T-helper 2 cell treated with Interferon-gamma antibody and Interleukin-4, amounts not matched to agents 5 μg/mL and 100 μg/mL, for 36 hours (primary cell): ENCODE measurements around the gene DAO.

ENCODE experiments used
- DNase-seq: peaks from one replicate; pipeline ENCODE4 v3.0.0; 2021; ENCODE audit warnings: low spot score
- H3K27ac Mint-ChIP-seq: one replicate; pipeline ENCODE4 v1.8.0; 2021; ENCODE audit warnings: mild to moderate bottlenecking, mixed read lengths
- H3K27me3 Mint-ChIP-seq: one replicate; pipeline ENCODE4 v1.8.0; 2021; ENCODE audit warnings: low read depth, mixed read lengths
- H3K36me3 Mint-ChIP-seq: one replicate; pipeline ENCODE4 v1.8.0; 2021; ENCODE audit warnings: low read depth, mixed read lengths
- H3K4me1 Mint-ChIP-seq: one replicate; pipeline ENCODE4 v1.8.0; 2021; ENCODE audit warnings: low read depth, mixed read lengths
- H3K4me3 Mint-ChIP-seq: one replicate; pipeline ENCODE4 v1.8.0; 2022; ENCODE audit warnings: mild to moderate bottlenecking, moderate library complexity, mixed read lengths
- H3K9me3 Mint-ChIP-seq: one replicate; pipeline ENCODE4 v1.8.0; 2021; ENCODE audit warnings: mixed read lengths

Gene DAO

GRCh38 chr12:108935159-108935763, 55.4 kb downstream of the DAO start:
- DNase-seq = no peak
- no peak overlapping the region for H3K27ac Mint-ChIP-seq
- peaks cover 2% of the 10 kb centered on the region for H3K27me3 Mint-ChIP-seq
- H3K4me1 Mint-ChIP-seq = no peaks in the 10 kb centered on the region
- H3K36me3 Mint-ChIP-seq = no peaks in the 10 kb centered on the region
- H3K4me3 Mint-ChIP-seq = no peak overlapping the region
- no peaks in the 10 kb centered on the region for H3K9me3 Mint-ChIP-seq

DNA sequence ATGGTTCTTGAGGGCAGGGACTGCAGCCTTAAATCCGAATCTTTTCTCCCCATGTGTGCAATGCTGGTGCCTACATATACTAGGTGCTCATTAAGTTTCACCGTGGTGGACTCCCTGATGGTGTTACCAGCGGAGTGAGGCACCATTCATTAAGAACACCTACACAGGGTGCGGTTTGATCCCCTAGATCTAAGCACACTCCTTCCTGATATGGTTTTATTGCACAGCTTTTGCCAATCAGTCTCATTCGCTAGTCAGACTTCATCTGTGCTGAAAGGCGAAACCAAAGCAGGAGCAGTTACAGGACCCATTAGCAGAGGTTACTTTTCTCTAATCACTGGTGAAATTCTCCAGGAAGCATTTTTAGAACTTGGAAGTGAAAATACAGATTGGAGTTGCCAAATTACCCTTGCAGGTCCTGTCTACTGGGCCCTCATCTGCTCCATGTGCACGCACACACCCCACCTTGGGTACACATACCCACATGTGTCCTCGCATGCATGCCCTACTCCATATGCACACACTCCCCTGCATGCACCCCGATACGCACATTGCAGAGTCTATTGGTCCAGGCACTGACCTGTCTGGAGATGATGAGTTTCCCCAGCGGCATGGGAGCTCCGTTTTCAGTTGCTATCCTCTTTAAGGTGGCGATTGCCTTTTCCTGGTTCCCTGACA, 58.5 kb downstream of the DAO start:
- Mint-ChIP-seq H3K9me3 (no peaks in the 10 kb centered on the region), H3K27me3 (peaks cover 2% of the 10 kb centered on the region), H3K36me3 (no peaks in the 10 kb centered on the region), H3K27ac (no peak overlapping the region), H3K4me3 (no peak overlapping the region), H3K4me1 (no peaks in the 10 kb centered on the region)
- no peak for DNase-seq

- no peak overlapping the region for H3K4me3 Mint-ChIP-seq
- no peaks in the 10 kb centered on the region for H3K4me1 Mint-ChIP-seq
- H3K27ac Mint-ChIP-seq = no peak overlapping the region
- H3K27me3 Mint-ChIP-seq = peaks cover 2% of the 10 kb centered on the region
- no peaks in the 10 kb centered on the region for H3K9me3 Mint-ChIP-seq
- no peaks in the 10 kb centered on the region for H3K36me3 Mint-ChIP-seq
- no peak for DNase-seq
Measured at GRCh38 chr12:108939594-108939993, 59.7 kb downstream of the DAO start.

GRCh38 chr12:108940138-108940537, 60.2 kb downstream of the DAO start:
- no peak for DNase-seq

GRCh38 chr12:108947097-108947496, 67.2 kb downstream of the DAO start:
- Mint-ChIP-seq H3K9me3 (no peaks in the 10 kb centered on the region), H3K27me3 (peaks cover 6% of the 10 kb centered on the region), H3K4me1 (peaks cover 5% of the 10 kb centered on the region), H3K27ac (no peak overlapping the region), H3K36me3 (no peaks in the 10 kb centered on the region), H3K4me3 (no peak overlapping the region)
- no peak for DNase-seq

More at GRCh38 chr12:108940138-108940537, 60.2 kb downstream of the DAO start:
- Mint-ChIP-seq H3K4me3 (no peak overlapping the region), H3K9me3 (no peaks in the 10 kb centered on the region), H3K4me1 (no peaks in the 10 kb centered on the region), H3K36me3 (no peaks in the 10 kb centered on the region), H3K27me3 (peaks cover 2% of the 10 kb centered on the region), H3K27ac (no peak overlapping the region)

DNA sequence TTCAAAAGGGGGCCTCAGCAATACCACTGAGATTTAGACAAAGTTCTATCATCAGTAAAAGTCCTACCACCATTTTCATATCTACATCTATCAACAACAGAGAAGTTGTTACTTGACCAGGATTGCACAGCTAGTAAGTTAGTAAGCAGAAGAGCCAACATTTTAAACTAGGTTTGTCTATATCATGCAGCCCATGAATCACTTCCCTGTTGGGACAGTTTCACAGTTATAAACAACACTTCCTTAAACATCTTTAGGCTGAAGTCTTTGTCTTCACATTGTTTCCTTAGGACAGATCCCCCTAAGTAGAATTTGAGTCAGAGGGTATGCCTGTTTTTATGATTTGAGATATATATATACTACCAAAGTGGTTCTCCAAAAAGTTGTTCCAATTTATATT, 68.5 kb downstream of the DAO start:
- no peaks in the 10 kb centered on the region for H3K36me3 Mint-ChIP-seq
- H3K27me3 Mint-ChIP-seq = peaks cover 6% of the 10 kb centered on the region
- DNase-seq = no peak
- H3K9me3 Mint-ChIP-seq = no peaks in the 10 kb centered on the region
- no peak overlapping the region for H3K27ac Mint-ChIP-seq
- H3K4me3 Mint-ChIP-seq = no peak overlapping the region
- peaks cover 5% of the 10 kb centered on the region for H3K4me1 Mint-ChIP-seq

- DNase-seq = no peak
- H3K9me3 Mint-ChIP-seq = no peaks in the 10 kb centered on the region
Measured at GRCh38 chr12:108949976-108950375, 70.1 kb downstream of the DAO start.

More at GRCh38 chr12:108949976-108950375, 70.1 kb downstream of the DAO start:
- Mint-ChIP-seq H3K36me3 (no peaks in the 10 kb centered on the region), H3K4me3 (no peak overlapping the region), H3K27me3 (peaks cover 6% of the 10 kb centered on the region), H3K4me1 (peaks cover 5% of the 10 kb centered on the region), H3K27ac (no peak overlapping the region)
